ENCODE measurements around the gene PELO.

- TF ChIP-seq CTCF (IDR thresholded peaks at IDR 0.05), result no peak
- no peak for TF ChIP-seq POLR2A (IDR thresholded peaks at IDR 0.05)
Observed at GRCh38 chr5:52807723-52808122, 20.0 kb downstream of the PELO start.
